Measurements from ENCODE around the gene MYADM.
"Not testable (repeated sequence)": the region's sequence is repeated elsewhere in the genome, so short reads cannot be mapped to it uniquely, and the experiment has no call there.

DNA sequence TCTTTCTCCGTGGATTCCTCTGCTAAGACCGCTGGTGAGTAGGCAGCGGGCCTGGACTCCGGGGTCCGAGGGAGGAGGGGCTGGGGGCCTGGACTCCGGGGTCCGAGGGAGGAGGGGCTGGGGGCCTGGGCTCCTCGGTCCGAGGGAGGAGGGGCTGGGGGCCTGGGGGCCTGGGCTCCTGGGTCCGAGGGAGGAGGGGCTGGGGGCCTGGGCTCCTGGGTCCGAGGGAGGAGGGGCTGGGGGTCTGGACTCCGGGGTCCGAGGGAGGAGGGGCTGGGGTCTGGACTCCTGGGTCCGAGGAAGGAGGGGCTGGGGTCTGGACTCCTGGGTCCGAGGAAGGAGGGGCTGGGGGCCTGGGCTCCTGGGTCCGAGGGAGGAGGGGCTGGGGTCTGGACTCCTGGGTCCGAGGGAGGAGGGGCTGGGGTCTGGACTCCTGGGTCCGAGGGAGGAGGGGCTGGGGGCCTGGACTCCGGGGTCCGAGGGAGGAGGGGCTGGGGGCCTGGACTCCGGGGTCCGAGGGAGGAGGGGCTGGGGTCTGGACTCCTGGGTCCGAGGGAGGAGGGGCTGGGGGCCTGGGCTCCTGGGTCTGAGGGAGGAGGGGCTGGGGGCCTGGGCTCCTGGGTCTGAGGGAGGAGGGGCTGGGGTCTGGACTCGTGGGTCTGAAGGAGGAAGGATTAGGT, 2.3 kb downstream of the MYADM start:
- TF ChIP-seq CTCF (IDR thresholded peaks at IDR 0.05; ENCODE audit: low read depth, low read length, poor library complexity, severe bottlenecking); EZH2phosphoT487 (IDR thresholded peaks at IDR 0.05; ENCODE audit: borderline replicate concordance, low read length): not testable (repeated sequence)
